HG02981 (cell line): ENCODE data around the gene MMP28.

Experiments
- ATAC-seq: cut with Tn5 transposase; IDR thresholded peaks from one replicate; pipeline ENCODE4 v1.9.1; 2021; ENCODE audit warnings: mild to moderate bottlenecking, moderate library complexity; ENCODE audit not compliant: unreplicated experiment

The MMP28 gene

GRCh38 chr17:35727635-35728034 lies 67.8 kb downstream of the MMP28 start:
- ATAC-seq = no peak

- no peak for ATAC-seq
These were observed 68.4 kb downstream of the MMP28 start for GRCh38 chr17:35726953-35727460.

- no peak for ATAC-seq
These were observed 69.1 kb downstream of the MMP28 start for GRCh38 chr17:35726127-35726952.

GRCh38 chr17:35725802-35726126 lies 69.7 kb downstream of the MMP28 start:
- ATAC-seq = no peak

GRCh38 chr17:35725058-35725457 lies 70.4 kb downstream of the MMP28 start:
- no peak for ATAC-seq

GRCh38 chr17:35723735-35724134 lies 71.7 kb downstream of the MMP28 start:
- ATAC-seq = no peak

- ATAC-seq = no peak
These were observed 78.0 kb downstream of the MMP28 start for GRCh38 chr17:35717475-35717874.

GRCh38 chr17:35716897-35717465 lies 78.5 kb downstream of the MMP28 start:
- ATAC-seq = no peak

- no peak for ATAC-seq
These were observed 79.3 kb downstream of the MMP28 start for GRCh38 chr17:35716173-35716572.
